ENCODE results near the gene ALDH1A1. TPM values are rescaled to one million over a fixed set of nuclear protein-coding genes. Genes with fewer than 3 reads are reported as not detected.

Gene ALDH1A1
- total RNA-seq, 2 experiments from 2014 or later, result not detected

DNA sequence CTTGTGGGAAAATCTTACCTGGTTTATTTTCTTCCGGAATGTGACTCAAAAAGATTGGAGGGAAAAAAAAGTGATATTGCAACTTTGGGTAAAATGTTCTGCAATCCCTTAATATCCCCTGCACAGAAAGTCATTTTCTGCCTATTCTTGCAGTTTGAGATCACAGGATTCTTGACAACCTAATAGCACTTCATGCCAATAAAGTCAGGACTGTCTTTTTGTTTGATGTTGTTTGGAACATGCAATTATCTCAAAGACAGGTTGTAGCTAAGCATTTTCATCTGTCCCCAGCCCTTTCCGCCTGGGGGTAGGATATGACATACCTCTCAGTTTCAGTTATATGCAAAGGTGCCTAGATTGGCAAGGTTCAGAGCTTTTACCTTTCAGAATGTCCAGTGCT is 63.9 kb downstream of the ALDH1A1 start:
- peaks cover 2% of the 10 kb centered on the region for H3K27me3 Mint-ChIP-seq (ENCODE audit: low read depth)
- CTCF ChIA-PET, result no interaction called here
- H3K4me1 Mint-ChIP-seq (ENCODE audit: low read depth), result no peaks in the 10 kb centered on the region
- H3K4me3 Mint-ChIP-seq, result no peak overlapping the region
- intact Hi-C loops (cut with micrococcal nuclease), result no loop called here
- H3K27ac Mint-ChIP-seq, result no peak overlapping the region
- DNase-seq, result no peak
- H3K9me3 Mint-ChIP-seq, result no peaks in the 10 kb centered on the region
- no peaks in the 10 kb centered on the region for H3K36me3 Mint-ChIP-seq (ENCODE audit: low read depth)

DNA sequence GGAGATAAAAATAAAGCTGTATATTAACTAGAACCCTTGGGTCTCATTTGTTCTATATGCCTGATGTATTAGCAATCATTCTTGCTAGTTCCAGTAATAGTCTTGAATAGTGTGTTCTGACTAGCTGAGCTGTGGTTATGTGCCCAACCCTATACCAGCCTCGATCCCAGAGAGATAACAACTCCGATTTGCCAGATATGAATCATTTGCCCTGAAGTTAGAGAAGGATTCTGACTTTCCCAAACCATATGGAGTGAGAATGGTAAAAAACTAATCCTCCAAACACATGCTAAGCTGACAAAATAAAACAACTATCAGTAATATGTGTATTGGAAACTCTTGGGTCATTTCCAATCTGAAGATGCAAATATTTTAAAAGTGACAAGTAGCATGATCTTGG is 64.8 kb downstream of the ALDH1A1 start:
- Mint-ChIP-seq H3K9me3 (no peaks in the 10 kb centered on the region), H3K4me1 (ENCODE audit: low read depth) (no peaks in the 10 kb centered on the region), H3K36me3 (ENCODE audit: low read depth) (no peaks in the 10 kb centered on the region), H3K4me3 (no peak overlapping the region), H3K27ac (no peak overlapping the region), H3K27me3 (ENCODE audit: low read depth) (peaks cover 2% of the 10 kb centered on the region)
- CTCF ChIA-PET, result interaction anchor here (0.7 kb wide), 1 partner anchor 15 kb away, joined by 3 read pairs; no protein-coding TSS in a partner anchor
- intact Hi-C loops (cut with micrococcal nuclease), result no loop called here
- no peak for DNase-seq

DNA sequence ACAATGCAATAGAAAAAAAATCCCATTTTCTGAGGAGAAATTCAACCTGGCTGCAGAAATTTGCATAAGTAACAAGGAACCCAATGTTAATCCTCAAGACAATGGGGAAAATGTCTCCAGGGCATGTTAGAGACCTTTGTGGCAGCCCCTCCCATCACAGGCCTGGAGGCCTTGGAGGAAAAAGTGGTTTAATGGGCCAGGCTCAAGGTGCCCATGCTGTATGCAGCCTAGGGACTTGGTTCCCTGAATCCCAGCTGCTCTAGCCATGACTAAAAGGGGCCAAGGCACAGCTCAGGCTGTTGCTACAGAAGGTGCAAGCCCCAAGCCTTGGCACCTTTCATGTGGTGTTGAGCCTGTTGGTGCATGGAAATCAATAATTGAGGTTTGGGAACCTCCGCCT is 66.5 kb downstream of the ALDH1A1 start:
- no peak overlapping the region for H3K4me3 Mint-ChIP-seq
- no peak overlapping the region for H3K27ac Mint-ChIP-seq

DNA sequence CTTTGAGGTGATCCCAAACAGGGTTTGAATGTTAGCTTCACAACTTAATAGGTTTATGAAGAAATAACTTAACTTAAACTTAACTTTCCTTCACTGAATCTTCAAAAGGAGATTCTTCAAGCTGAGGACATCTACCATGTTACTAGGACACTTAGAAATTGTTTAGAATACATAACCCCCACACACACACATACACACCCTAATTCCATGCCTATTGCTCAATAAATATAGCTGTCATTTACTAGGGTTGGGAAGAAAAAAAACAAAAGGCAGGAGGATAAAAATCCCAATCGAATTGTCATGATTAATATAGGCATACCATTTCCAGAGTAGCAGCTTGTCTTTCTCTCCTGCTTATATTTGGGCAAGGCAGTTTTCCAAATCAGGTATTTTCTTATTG is 68.3 kb downstream of the ALDH1A1 start:
- no peak overlapping the region for H3K4me3 Mint-ChIP-seq
- CTCF ChIA-PET, result no interaction called here
- H3K4me1 Mint-ChIP-seq (ENCODE audit: low read depth), result no peaks in the 10 kb centered on the region
- no peaks in the 10 kb centered on the region for H3K36me3 Mint-ChIP-seq (ENCODE audit: low read depth)
- no peak overlapping the region for H3K27ac Mint-ChIP-seq
- intact Hi-C loops (cut with micrococcal nuclease), result no loop called here
- DNase-seq, result no peak
- H3K27me3 Mint-ChIP-seq (ENCODE audit: low read depth), result no peaks in the 10 kb centered on the region
- no peaks in the 10 kb centered on the region for H3K9me3 Mint-ChIP-seq

More for the DNA sequence above, 66.5 kb downstream of the ALDH1A1 start:
- Mint-ChIP-seq H3K27me3 (ENCODE audit: low read depth) (peaks cover 2% of the 10 kb centered on the region), H3K9me3 (no peaks in the 10 kb centered on the region), H3K36me3 (ENCODE audit: low read depth) (no peaks in the 10 kb centered on the region), H3K4me1 (ENCODE audit: low read depth) (no peaks in the 10 kb centered on the region)
- intact Hi-C loops (cut with micrococcal nuclease), result no loop called here
- DNase-seq, result no peak
- CTCF ChIA-PET, result no interaction called here

DNA sequence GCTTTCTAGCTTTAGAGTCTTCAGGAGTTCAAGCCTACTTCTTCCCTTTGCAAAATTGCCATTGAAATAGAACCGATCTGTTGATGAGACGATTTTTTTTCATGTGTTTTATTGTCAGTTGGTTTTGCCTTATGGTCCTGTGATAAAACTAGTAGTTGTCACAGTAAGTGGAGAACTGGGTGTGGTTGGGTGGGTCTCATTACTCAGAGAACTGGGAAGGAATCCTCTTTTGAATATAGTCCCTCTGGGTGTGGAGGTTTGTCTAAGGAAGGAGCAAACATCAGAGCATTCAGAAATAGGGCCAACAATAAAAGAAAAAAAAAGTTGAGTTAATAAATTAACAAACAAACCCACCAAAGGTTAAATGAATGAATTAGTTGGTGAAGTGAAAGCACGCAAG is 69.0 kb downstream of the ALDH1A1 start:
- DNase-seq, result no peak
- Mint-ChIP-seq H3K9me3 (no peaks in the 10 kb centered on the region), H3K36me3 (ENCODE audit: low read depth) (no peaks in the 10 kb centered on the region), H3K4me3 (no peak overlapping the region), H3K27me3 (ENCODE audit: low read depth) (no peaks in the 10 kb centered on the region), H3K27ac (no peak overlapping the region), H3K4me1 (ENCODE audit: low read depth) (no peaks in the 10 kb centered on the region)
- intact Hi-C loops (cut with micrococcal nuclease), result no loop called here
- CTCF ChIA-PET, result no interaction called here

DNA sequence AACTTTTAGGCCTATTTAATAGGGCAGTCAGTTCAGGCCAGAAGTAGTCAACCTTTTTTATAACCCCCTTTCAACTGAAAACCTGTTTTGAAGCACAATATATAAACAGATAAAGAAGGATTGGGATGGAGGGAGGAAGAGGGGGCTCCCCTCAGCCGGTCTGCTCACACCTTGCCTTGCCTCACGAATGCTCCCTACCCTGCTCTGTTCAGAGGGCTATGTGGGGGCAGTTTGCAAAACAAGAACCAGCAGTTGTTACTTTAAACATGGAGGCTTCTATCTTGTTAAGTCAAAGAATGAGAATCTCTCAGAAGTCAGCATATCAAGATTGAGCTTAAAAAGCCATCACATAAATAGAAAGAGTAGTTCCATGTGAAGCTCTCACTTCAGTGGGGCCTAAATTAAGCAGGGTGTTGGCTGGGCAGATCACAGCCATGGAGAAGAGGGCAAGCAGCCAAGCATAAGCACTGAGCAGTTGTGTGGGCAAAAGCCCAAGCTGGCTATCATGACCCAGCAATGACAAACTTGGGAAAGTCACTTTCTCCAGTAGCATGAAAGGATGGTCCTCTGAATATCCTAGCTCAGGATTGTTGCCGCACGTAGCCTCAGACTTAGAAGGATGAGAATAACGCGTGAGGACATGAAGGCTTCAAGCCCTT is 70.6 kb downstream of the ALDH1A1 start:
- CTCF ChIA-PET, result no interaction called here
- H3K9me3 Mint-ChIP-seq, result no peaks in the 10 kb centered on the region
- no peak for DNase-seq
- intact Hi-C loops (cut with micrococcal nuclease), result no loop called here
- H3K4me3 Mint-ChIP-seq, result no peak overlapping the region
- H3K27ac Mint-ChIP-seq, result no peak overlapping the region
- no peaks in the 10 kb centered on the region for H3K27me3 Mint-ChIP-seq (ENCODE audit: low read depth)
- H3K4me1 Mint-ChIP-seq (ENCODE audit: low read depth), result no peaks in the 10 kb centered on the region
- no peaks in the 10 kb centered on the region for H3K36me3 Mint-ChIP-seq (ENCODE audit: low read depth)

DNA sequence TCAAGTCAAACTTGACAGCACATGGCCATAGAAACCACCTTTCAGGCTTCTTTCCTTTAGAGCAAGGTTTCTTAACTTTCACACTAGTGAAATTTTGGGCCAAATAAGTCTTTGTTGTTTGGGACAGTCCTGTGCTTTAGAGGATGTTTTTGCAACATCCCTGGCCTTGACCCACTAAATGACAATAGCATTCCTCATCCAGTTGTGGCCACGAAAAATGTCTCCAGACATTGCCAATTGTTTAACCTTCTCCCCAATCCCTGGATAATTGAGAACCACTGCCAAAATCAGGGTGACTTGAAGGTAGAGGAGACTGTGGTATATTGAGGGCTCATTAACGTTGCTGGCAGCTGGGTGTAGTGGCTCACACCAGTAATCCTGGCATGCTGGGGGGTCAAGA is 72.0 kb downstream of the ALDH1A1 start:
- Mint-ChIP-seq H3K9me3 (no peaks in the 10 kb centered on the region), H3K4me1 (ENCODE audit: low read depth) (no peaks in the 10 kb centered on the region), H3K27ac (no peak overlapping the region), H3K4me3 (no peak overlapping the region), H3K36me3 (ENCODE audit: low read depth) (no peaks in the 10 kb centered on the region), H3K27me3 (ENCODE audit: low read depth) (no peaks in the 10 kb centered on the region)
- CTCF ChIA-PET, result no interaction called here
- no peak for DNase-seq
- intact Hi-C loops (cut with micrococcal nuclease), result no loop called here

DNA sequence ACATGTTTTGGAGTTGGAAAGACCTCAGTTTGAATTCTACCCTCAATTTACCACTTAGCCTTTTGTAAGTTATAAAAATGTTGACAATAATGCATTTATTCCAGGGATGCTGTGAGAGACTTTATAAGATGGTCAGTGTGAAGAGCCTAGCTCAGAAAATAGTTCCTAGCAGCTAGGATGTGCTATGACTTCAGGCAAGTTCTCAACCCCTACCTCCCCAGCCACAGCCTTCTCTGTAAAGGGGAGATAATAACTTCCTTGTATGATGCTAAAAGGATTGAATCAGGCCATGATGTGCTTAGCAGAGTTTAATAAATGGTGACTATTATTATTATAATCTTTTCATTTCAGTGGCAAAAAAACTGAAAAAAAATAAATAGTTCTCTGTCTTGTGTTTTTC is 77.6 kb downstream of the ALDH1A1 start:
- CTCF ChIA-PET, result no interaction called here
- no peaks in the 10 kb centered on the region for H3K36me3 Mint-ChIP-seq (ENCODE audit: low read depth)

DNA sequence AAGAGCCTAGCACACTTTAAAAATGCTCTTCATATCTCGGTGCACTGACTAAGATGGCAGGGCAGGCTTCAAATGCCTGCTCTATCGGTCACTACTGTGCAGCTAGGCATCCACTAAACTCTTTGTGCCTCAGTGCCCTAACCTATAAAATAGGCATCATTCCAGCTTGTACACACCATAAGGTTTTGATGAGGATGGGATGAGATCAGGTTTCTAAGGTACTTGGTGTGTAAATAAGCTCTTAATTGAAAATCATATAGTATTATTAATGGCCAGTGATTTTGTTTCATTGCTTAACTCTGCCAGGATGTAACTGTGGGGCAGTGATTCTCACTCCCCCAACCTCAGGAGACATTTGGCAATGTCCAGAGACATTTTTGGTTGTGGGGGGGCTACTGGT is 78.5 kb downstream of the ALDH1A1 start:
- H3K27ac Mint-ChIP-seq, result no peak overlapping the region
- no peaks in the 10 kb centered on the region for H3K4me1 Mint-ChIP-seq (ENCODE audit: low read depth)
- H3K4me3 Mint-ChIP-seq, result no peak overlapping the region
- H3K36me3 Mint-ChIP-seq (ENCODE audit: low read depth), result no peaks in the 10 kb centered on the region
- CTCF ChIA-PET, result no interaction called here
- H3K9me3 Mint-ChIP-seq, result no peaks in the 10 kb centered on the region
- peaks cover 2% of the 10 kb centered on the region for H3K27me3 Mint-ChIP-seq (ENCODE audit: low read depth)
- no peak for DNase-seq
- intact Hi-C loops (cut with micrococcal nuclease), result loop anchor here (5.0 kb wide), 1 partner anchor 208 kb away; no protein-coding TSS in a partner anchor

More for the DNA sequence above, 77.6 kb downstream of the ALDH1A1 start:
- no peaks in the 10 kb centered on the region for H3K9me3 Mint-ChIP-seq
- no peak overlapping the region for H3K4me3 Mint-ChIP-seq
- peaks cover 2% of the 10 kb centered on the region for H3K27me3 Mint-ChIP-seq (ENCODE audit: low read depth)
- H3K4me1 Mint-ChIP-seq (ENCODE audit: low read depth), result no peaks in the 10 kb centered on the region
- intact Hi-C loops (cut with micrococcal nuclease), result no loop called here
- no peak overlapping the region for H3K27ac Mint-ChIP-seq
- DNase-seq, result no peak

DNA sequence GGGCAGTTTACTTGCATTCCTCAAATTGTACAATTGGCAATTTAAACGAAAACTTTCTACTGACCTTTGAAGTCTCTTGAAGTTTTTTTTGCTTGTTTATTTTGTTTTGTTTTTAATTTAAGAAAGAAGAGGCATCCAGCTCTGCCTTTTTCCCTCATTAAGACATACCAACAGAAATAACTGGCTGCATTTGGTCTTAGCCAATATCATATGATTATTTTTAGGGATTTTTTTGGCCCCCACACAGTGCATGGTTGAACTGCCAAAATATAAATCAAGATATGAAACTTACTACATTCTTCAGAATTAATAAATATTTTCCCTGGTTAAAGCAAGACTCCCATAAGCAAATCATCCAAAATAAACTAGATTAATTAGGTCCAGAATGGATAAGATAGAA is 79.4 kb downstream of the ALDH1A1 start:
- H3K27ac Mint-ChIP-seq, result no peak overlapping the region
- CTCF ChIA-PET, result interaction anchor here (0.5 kb wide), 1 partner anchor 14 kb away, joined by 3 read pairs; no protein-coding TSS in a partner anchor
- intact Hi-C loops (cut with micrococcal nuclease), result loop anchor here (5.0 kb wide), 1 partner anchor 209 kb away; no protein-coding TSS in a partner anchor
- no peak for DNase-seq
- no peaks in the 10 kb centered on the region for H3K36me3 Mint-ChIP-seq (ENCODE audit: low read depth)
- H3K27me3 Mint-ChIP-seq (ENCODE audit: low read depth), result peaks cover 2% of the 10 kb centered on the region
- H3K4me3 Mint-ChIP-seq, result no peak overlapping the region
- H3K9me3 Mint-ChIP-seq, result no peaks in the 10 kb centered on the region
- H3K4me1 Mint-ChIP-seq (ENCODE audit: low read depth), result no peaks in the 10 kb centered on the region

DNA sequence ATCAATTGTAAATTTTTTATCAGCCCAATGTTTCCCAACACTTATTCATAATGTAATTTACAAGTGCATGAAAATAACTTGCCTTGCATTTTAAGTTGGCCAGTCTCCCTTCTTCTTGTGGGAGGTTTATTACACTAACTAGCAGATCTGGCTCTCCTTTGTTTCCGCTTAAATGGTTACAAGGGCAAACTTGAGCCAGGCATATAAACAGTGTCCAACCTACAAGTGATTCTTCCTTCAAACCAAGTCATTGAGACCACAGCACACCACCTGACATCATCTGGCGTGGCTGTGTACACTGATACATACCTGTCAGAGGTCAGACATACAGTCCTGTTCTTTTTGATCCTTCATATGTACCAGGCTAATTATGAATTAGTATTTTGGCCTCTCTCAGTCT is 80.1 kb downstream of the ALDH1A1 start:
- intact Hi-C loops (cut with micrococcal nuclease), result loop anchor here (1.0 to 5.0 kb wide), 2 partner anchors 210 to 312 kb away; no protein-coding TSS in a partner anchor
- no peak overlapping the region for H3K4me3 Mint-ChIP-seq
- no peaks in the 10 kb centered on the region for H3K9me3 Mint-ChIP-seq
- no peak for DNase-seq
- no peaks in the 10 kb centered on the region for H3K4me1 Mint-ChIP-seq (ENCODE audit: low read depth)
- CTCF ChIA-PET, result interaction anchor here (0.5 to 1.0 kb wide), 2 partner anchors 15 to 28 kb away, joined by 3 to 4 read pairs; no protein-coding TSS in a partner anchor
- no peaks in the 10 kb centered on the region for H3K36me3 Mint-ChIP-seq (ENCODE audit: low read depth)
- no peak overlapping the region for H3K27ac Mint-ChIP-seq
- peaks cover 3% of the 10 kb centered on the region for H3K27me3 Mint-ChIP-seq (ENCODE audit: low read depth)

DNA sequence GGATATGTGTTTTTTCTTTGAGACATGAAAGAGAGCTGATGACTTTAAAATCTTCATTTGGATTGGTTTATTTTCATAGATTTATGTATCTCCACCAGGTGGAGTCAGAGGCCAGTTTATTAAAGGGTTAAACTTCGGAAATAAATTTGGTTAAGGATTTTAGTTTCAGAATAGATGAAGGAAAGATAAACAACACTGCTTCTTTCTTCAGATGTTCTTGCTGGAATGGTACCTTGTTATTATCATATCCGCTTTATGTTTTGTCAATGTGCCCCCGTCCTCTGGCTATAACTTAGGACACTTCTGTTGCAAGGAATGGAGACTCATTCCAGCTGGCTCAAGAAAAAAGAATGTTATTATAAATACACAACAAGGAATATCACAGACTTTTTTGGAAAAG is 81.2 kb downstream of the ALDH1A1 start:
- Mint-ChIP-seq H3K4me1 (ENCODE audit: low read depth) (no peaks in the 10 kb centered on the region), H3K36me3 (ENCODE audit: low read depth) (no peaks in the 10 kb centered on the region), H3K27me3 (ENCODE audit: low read depth) (peaks cover 3% of the 10 kb centered on the region), H3K4me3 (no peak overlapping the region), H3K27ac (no peak overlapping the region), H3K9me3 (no peaks in the 10 kb centered on the region)
- CTCF ChIA-PET, result interaction anchor here (0.6 to 1.4 kb wide), 5 partner anchors 14 to 572 kb away, joined by 3 to 5 read pairs (median 3); no protein-coding TSS in a partner anchor
- intact Hi-C loops (cut with micrococcal nuclease), result loop anchor here (1.0 to 5.0 kb wide), 3 partner anchors 152 to 313 kb away; no protein-coding TSS in a partner anchor
- no peak for DNase-seq

DNA sequence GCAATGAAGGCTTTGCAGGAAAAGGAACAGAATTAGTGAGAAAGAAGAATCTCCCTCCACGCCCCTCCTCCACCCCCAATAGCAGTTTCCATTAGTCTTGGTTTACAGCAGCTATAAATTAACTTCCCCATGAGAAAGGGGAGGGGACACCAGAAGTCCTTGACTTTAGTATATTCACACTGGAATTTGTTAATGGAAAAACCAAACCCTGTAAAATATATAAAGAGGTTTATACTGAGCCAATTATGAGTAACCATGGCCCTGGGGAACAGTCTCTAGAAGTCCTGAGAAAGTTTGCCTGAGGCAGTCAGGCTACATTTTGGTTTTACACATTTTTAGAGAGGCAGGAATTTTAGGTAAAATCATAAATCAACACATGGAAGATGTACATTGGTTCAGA is 88.5 kb downstream of the ALDH1A1 start:
- CTCF ChIA-PET, result no interaction called here
- no peaks in the 10 kb centered on the region for H3K36me3 Mint-ChIP-seq (ENCODE audit: low read depth)
- no peak overlapping the region for H3K27ac Mint-ChIP-seq
- no peak overlapping the region for H3K4me3 Mint-ChIP-seq
- intact Hi-C loops (cut with micrococcal nuclease), result no loop called here
- H3K9me3 Mint-ChIP-seq, result no peaks in the 10 kb centered on the region
- H3K4me1 Mint-ChIP-seq (ENCODE audit: low read depth), result no peaks in the 10 kb centered on the region
- DNase-seq, result no peak
- H3K27me3 Mint-ChIP-seq (ENCODE audit: low read depth), result peaks cover 5% of the 10 kb centered on the region
